ENCODE measurements around the gene F12.

The F12 gene

DNA sequence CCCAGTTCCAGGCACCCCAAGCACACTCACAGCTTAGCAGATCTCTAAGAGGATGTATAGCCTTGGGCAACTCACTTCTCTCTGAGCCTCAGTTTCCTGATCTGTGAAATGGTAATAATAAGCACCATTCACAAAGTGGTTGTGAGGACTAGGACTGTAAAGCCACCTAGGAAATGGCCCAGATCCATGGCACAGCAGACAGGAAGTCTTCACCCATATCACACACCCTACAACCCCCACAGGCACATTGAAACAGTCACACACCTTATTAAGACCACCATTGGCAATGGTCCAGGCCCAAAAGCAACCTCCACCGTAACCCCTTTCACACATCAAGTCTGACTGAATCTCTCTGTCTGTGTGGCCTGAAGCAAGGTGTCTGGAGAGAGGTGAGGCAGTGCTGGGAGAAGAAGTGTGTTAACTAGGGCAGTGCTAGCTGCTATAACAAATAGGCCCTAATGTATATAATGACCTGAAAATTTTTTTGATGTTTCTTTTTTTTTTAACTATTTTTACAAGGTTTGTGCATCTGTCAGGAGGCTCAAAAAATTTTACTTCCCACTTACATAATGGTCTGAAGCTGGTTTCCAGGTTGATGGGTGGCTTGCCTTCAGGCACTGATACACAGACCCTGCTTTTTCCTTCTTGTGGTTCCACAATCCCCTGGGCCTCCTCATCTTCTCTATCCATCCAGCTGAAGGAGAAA lies 54.0 kb downstream of the F12 start:
- Histone ChIP-seq H3K4me1 (ENCODE audit: low read depth, poor library complexity, severe bottlenecking) (peaks cover 22% of the 10 kb centered on the region), H3K4me2 (no peak overlapping the region), H3K27ac (no peak overlapping the region), H4K20me1 (ENCODE audit: insufficient read depth) (no peaks in the 10 kb centered on the region), H2AFZ (ENCODE audit: low read depth) (no peak overlapping the region), H3K27me3 (ENCODE audit: insufficient read depth, low read depth) (no peaks in the 10 kb centered on the region), H3K79me2 (ENCODE audit: insufficient read depth, low read depth) (peaks cover 20% of the 10 kb centered on the region), H3K36me3 (ENCODE audit: insufficient read depth) (no peaks in the 10 kb centered on the region), H3K4me3 (IDR thresholded peaks at IDR 0.05; ENCODE audit: insufficient read depth, low read depth, low read length) (no peak overlapping the region), H3K9ac (no peak overlapping the region)
- TF ChIP-seq, protein P1, sequence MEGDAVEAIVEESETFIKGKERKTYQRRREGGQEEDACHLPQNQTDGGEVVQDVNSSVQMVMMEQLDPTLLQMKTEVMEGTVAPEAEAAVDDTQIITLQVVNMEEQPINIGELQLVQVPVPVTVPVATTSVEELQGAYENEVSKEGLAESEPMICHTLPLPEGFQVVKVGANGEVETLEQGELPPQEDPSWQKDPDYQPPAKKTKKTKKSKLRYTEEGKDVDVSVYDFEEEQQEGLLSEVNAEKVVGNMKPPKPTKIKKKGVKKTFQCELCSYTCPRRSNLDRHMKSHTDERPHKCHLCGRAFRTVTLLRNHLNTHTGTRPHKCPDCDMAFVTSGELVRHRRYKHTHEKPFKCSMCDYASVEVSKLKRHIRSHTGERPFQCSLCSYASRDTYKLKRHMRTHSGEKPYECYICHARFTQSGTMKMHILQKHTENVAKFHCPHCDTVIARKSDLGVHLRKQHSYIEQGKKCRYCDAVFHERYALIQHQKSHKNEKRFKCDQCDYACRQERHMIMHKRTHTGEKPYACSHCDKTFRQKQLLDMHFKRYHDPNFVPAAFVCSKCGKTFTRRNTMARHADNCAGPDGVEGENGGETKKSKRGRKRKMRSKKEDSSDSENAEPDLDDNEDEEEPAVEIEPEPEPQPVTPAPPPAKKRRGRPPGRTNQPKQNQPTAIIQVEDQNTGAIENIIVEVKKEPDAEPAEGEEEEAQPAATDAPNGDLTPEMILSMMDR (conservative IDR thresholded peaks at IDR 0.05; ENCODE audit: low read depth, low read length), result no peak

DNA sequence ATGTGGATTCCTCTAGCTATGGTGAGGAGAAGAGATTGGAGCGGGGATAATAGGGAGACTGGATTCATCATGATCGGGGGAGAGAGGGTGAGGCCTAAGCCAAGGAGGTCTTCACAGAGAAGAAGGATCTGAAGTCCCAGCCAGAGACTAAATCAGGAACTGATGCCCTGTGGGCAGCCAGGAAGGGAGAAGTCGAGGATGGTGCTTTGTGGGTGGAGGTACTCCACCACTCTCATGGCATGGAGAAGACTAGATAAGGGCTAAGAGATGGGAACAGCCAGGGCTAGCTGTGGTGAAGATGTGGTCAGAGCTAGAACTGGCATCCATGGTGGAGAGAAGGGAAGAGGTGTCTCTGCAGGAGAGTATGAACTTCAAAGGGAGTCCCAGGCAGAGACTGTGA lies 54.7 kb downstream of the F12 start:
- no peak overlapping the region for H3K4me3 ChIP-seq (IDR thresholded peaks at IDR 0.05; ENCODE audit: insufficient read depth, low read depth, low read length)
- no peaks in the 10 kb centered on the region for H4K20me1 ChIP-seq (ENCODE audit: insufficient read depth)
- no peak overlapping the region for H3K4me2 ChIP-seq
- H3K9ac ChIP-seq, result no peak overlapping the region
- no peaks in the 10 kb centered on the region for H3K36me3 ChIP-seq (ENCODE audit: insufficient read depth)
- peaks cover 26% of the 10 kb centered on the region for H3K79me2 ChIP-seq (ENCODE audit: insufficient read depth, low read depth)
- no peak overlapping the region for H2AFZ ChIP-seq (ENCODE audit: low read depth)
- H3K27ac ChIP-seq, result no peak overlapping the region
- peaks cover 28% of the 10 kb centered on the region for H3K4me1 ChIP-seq (ENCODE audit: low read depth, poor library complexity, severe bottlenecking)
- no peaks in the 10 kb centered on the region for H3K27me3 ChIP-seq (ENCODE audit: insufficient read depth, low read depth)
- TF ChIP-seq, protein P1 (conservative IDR thresholded peaks at IDR 0.05; ENCODE audit: low read depth, low read length), result no peak

GRCh38 chr5:177354256-177354655 lies 55.1 kb downstream of the F12 start:
- Histone ChIP-seq H3K4me2 (no peak overlapping the region), H2AFZ (ENCODE audit: low read depth) (no peak overlapping the region), H3K4me1 (ENCODE audit: low read depth, poor library complexity, severe bottlenecking) (peaks cover 31% of the 10 kb centered on the region), H4K20me1 (ENCODE audit: insufficient read depth) (no peaks in the 10 kb centered on the region), H3K36me3 (ENCODE audit: insufficient read depth) (no peaks in the 10 kb centered on the region), H3K9ac (no peak overlapping the region), H3K27me3 (ENCODE audit: insufficient read depth, low read depth) (no peaks in the 10 kb centered on the region), H3K4me3 (IDR thresholded peaks at IDR 0.05; ENCODE audit: insufficient read depth, low read depth, low read length) (no peak overlapping the region), H3K79me2 (ENCODE audit: insufficient read depth, low read depth) (peaks cover 30% of the 10 kb centered on the region), H3K27ac (no peak overlapping the region)
- TF ChIP-seq, protein P1 (conservative IDR thresholded peaks at IDR 0.05; ENCODE audit: low read depth, low read length), result no peak

DNA sequence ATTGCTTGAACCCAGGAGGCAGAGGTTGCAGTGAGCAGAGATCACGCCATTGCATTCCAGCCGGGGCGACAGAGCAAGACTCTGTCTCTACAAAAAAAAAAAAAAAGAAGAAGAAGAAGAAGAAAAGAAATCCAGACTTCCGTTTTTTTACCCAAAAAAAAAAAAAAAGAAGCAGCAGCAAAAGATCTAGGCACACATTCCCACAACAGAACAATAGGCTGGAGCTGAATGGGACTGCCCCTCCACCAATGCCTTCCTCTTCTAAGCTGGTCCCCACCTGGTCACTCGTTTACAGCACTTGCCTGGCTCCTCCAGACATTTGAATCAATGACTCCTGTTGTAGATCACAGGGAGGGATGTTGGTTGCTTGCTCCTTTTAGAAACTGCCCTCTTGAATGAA lies 56.3 kb downstream of the F12 start:
- H2AFZ ChIP-seq (ENCODE audit: low read depth), result no peak overlapping the region
- H3K27me3 ChIP-seq (ENCODE audit: insufficient read depth, low read depth), result no peaks in the 10 kb centered on the region
- no peaks in the 10 kb centered on the region for H4K20me1 ChIP-seq (ENCODE audit: insufficient read depth)
- H3K27ac ChIP-seq, result no peak overlapping the region
- TF ChIP-seq, protein P1 (conservative IDR thresholded peaks at IDR 0.05; ENCODE audit: low read depth, low read length), result no peak
- H3K4me3 ChIP-seq (IDR thresholded peaks at IDR 0.05; ENCODE audit: insufficient read depth, low read depth, low read length), result no peak overlapping the region
- H3K79me2 ChIP-seq (ENCODE audit: insufficient read depth, low read depth), result peaks cover 29% of the 10 kb centered on the region
- H3K4me2 ChIP-seq, result no peak overlapping the region
- H3K9ac ChIP-seq, result no peak overlapping the region
- peaks cover 29% of the 10 kb centered on the region for H3K4me1 ChIP-seq (ENCODE audit: low read depth, poor library complexity, severe bottlenecking)
- H3K36me3 ChIP-seq (ENCODE audit: insufficient read depth), result 0 out of 2 replicates have a peak, but pooled peaks cover under 1% of the 10 kb centered on the region

All from KMS-11 (cell line).